Cerebellar nuclear complex (tissue), 1 donor: ENCODE measurements around the gene STK32B.

ENCODE experiments used
- DNase-seq, 2 experiments: peaks; one replicate each; lab custom pipeline; 2025; lab: John Stamatoyannopoulos, UW

STK32B gene

DNA sequence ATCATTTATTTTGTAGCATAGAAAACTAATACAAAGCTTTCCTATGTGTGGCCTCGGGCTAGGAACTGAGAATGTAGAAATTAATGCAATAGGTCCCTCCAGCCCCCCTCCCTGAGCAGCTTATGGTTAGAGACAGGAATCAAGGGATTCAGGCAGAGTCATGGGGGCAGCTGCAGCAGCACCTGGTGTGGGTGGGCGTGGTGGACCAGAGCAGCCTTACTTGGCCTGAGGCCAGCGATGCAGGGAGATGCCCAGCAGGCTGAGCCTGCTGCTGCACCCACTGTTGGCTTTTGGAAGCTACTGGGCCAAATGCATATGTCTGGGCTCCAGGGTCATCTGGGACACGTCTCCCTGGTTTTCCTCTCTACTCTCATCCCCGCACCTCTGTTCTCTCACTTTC lies 74.0 kb downstream of the STK32B start:
- no peak for DNase-seq

DNA sequence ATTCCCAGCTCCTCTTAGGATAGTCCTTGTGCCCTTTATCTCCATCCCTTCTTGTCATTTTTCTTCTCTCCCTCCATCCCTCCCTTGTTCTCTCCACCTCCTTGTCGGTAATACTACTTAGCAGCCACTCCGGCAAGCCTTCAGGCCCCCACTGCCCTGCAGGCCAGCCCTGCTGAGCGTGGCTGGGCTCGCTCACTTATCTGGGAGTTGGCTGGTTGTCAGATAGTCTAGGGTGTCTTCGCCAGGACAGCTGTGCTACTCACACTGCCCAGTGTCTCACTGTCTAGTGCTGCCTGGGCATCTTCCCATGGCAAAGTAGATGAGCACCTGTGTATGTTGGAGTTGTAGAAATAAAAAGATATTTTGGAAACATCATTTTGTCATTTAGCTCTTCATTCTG lies 75.0 kb downstream of the STK32B start:
- no peak for DNase-seq

DNA sequence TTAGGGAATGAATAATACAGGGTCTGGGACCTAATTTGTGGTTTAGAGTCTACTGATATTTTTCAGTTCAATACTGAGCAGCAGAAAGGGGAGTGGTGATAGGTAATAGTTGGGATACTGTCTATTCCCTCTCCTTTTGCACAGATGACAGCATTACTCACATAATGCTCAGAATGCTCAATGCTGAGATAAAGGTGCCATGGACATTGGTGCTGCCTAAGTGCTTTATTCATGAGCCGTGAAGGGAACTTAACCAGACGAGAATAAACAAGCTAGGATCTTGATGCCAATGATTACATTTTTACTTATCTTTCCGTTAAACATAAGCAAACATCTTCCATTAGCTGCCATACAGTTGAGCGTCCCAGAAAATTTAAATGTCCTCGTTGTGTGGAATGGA lies 75.6 kb downstream of the STK32B start:
- no peak for DNase-seq

DNA sequence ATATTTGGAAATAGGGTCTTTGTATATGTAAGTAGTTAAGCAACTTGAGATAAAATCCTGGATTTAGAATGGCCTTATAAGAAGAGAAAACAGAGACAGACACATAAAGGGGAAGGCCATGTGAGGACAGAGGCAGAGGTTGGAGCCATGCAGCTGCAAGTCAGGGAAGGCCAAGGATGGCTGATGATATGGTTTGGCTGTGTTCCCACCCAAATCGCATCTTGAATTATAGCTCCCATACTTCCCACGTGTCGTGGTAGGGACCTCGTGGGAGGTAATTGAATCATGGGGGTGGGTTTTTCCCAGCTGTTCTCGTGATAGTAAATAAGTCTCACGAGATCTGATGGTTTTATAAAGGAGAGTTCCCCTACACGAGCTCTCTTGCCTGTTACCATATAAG lies 76.3 kb downstream of the STK32B start:
- no peak for DNase-seq

DNA sequence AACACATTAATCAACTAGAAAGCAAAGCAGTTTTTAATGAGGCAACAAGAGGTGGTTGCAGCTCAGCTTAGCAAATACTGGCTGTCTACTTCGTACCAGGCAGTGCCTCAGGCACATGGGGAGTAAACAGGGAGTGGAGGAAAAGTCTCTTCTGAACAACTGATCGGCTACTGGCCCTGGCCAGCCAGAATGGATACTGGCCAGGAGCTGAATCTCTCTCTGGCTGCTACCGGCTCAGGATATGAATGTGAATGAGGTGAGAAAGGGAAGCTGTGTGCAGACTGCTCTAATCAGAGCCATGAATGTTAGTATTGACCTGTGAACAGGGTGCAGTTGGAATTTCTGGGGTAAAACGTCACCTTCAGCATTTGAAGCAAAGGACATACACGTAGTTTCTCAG lies 77.3 kb downstream of the STK32B start:
- DNase-seq: no peak

DNA sequence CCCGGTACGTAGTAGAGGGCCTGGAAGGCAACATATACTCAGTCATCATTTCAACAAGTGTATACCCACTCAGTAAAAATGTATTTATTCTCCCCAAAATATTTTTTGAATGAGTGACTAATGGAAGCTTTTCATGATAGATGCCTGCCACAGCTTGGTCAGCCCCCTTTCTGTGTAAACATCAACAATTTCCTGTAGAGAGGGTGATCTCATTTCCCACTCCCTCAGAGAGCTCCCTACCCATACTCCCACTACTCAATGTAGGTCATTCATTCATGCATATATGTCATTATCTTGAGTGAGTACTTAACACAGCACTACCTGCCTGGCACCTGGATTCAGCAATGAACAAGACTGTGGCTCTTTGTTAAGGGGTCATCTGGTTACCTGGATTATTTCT lies 81.9 kb downstream of the STK32B start:
- DNase-seq: no peak

DNA sequence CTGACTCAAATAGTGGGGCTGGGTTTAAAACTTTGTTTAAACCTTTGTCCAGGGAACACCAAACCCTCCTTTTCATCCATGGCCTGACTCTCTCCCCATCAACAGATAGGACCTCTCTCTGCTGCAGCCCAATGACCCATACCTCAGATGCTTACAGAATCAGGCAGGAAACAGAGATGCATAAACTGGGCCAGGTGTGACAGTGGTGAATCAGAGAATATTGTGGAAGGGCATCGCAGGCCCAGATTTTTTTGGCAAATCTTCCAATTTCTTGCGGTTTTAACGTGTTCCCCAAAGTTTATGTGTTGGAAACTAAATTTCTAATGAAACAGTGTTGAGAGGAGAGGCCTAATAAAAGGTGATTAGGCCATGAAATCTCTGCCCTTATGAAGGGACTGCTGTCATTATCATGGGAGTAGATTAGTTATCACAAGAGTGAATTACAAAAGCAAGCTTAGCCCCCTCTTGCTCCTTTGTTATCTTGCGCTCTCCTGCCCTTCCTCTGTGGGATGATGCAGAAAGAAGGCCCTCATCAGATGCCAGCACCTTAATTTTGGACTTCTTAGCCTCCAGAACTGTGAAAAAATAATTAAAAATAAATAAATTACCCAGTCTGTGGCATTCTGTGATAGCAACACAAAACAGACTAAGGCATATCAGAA lies 82.8 kb downstream of the STK32B start:
- DNase-seq: no peak

DNA sequence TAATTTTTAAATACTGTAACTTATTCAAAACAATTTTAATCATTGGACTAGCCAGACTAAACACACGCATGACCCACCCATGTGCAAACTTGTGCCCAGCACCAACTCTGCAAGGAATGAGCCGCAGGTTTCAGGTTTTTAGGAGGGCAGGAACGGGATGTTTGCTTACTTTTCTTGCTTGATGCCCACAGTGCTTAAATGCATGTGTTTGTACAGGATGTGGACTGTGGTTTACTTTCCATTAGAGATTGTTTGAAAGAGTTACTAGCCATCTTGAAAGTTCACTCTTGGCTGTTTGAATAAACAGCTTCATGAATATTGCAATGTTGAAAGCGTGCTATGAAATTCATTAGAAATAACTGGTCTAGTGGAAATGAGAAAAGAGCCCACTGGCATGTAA lies 83.3 kb downstream of the STK32B start:
- no peak for DNase-seq

DNA sequence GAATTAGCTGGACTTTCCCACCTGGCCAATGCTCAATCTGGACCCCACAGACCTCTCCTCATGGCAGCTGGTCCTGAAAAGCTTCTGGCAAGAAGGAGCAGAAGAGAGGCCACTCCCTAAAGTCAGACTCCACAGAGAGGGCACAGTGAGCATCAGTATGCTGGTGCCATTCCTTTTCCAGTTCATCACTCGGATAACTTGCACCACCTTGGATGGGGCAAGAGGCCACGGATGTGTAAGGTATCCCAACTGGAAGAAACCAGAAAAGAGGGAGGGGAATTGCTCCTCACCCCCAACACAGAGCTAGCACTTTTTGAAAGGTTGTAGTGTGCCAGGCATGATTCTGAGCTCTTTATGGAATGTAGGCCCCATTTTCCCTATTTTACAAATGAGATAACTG lies 85.9 kb downstream of the STK32B start:
- no peak for DNase-seq

DNA sequence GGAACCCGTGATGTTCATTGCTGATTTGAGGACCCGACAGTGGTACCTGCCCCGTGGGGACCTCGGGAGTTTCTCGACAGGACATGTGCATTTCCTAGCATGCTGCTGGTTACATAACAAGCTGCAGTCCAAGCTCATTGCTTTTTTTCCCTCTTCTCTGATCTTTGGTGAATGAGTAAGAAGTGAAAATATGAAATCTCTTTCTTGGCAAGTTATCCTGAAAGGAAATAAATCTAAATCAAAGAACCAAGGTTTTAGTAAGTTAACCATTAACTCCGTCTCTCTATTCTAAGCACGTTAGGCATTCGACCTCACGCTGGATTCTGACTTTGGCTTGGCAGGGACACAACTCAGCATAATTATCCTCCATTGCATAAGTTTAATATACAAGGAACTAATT lies 86.6 kb downstream of the STK32B start:
- no peak for DNase-seq

DNA sequence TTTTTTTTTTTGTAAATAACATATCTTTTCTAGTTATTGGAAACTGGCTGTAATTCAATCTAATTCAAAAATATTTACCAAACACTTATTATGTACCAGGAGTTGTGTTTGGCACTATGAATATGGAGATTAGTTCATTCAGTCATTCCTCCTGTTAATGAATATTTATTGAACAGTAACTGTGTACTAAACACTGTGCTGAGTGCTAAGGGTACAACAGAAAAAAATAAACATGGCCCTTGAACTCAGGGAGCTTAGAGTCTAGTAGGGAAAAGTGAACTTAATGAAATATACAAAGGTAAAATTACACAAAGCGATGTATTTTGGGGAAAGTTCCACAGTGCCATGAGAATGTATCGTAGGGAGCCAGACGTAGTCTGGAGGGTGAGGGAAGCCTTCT lies 87.1 kb downstream of the STK32B start:
- DNase-seq: no peak

DNA sequence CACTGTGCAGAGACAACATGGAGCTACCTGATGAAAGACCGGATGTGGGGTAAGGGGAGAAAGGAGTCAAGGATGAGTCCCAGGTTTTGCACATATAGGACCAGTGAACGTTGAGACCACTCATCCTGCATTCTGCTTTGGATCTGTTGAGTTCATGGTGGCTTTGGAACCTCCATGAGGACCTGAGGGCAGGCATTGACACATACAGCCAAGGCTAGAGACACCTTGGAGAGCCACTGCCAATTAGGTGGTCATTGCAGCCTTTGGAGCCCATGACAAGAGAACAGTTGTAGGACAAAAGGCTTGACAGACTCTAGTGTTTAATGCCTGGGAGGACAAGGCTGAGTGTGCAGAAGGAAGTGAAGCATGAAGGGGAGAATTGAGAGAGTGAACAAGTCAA lies 87.9 kb downstream of the STK32B start:
- DNase-seq: no peak

DNA sequence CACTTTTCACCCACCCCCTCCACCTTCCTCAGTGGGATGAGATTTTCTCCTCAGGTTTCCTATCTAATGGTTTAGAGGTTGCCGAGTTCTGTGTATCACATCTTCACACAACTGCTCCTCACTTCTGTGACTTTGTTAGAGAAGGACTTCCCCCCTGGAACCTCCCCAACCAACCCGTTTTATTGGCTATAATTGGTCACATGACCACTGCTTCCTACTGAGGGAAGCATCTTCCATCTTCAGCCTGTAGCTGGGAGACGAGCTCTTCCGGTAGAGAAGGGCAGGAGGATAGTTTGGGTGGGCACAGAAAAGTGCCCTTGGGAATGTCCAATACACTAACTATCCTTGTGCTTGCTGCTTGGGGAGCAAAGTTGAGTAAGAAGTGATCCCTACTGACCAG lies 90.5 kb downstream of the STK32B start:
- no peak for DNase-seq

DNA sequence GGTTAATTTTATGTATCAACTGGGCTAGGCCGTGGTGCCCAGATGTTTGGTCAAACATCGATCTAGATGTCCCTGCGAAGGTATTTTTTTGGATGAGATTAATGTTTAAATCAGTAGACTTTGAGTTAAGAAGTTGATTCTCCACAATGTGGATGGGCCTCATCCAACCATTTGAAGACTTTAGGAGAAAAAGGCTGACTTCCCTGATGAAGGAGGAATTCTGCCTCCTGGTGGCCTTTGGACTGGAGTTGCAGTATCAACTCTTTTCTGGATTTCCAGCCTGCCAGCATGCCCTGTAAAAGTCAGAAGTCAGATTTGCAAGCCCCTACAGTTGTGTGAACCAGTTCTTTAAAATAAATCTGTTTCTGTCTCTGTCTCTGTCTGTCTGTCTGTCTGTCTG lies 91.4 kb downstream of the STK32B start:
- DNase-seq: no peak

DNA sequence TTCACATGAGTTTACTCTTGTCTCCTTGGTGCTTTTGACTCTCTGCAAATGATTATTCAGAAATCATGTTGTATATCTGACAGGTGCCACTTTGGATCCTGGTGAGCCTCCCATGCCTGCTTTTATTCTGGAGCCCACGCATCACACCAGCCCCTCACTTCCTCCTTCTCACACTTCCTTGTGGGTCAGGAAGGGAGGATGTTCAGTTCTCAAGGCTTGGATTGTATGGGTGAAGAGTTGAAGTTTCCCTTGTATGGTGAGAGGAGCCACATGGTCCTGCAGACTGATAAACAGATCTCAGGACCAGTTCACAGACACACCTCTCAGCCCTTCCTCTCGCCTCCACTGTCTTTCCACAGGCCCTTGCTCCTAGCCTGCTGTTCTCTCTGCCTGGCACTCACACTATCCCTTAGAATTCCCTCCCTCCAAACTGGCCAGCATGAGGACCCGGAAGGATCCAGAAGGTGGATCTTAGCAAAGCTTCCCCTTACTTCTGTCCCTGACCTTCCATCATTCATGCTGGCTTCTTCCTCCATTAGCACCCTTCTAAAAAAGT lies 92.1 kb downstream of the STK32B start:
- DNase-seq: no peak

DNA sequence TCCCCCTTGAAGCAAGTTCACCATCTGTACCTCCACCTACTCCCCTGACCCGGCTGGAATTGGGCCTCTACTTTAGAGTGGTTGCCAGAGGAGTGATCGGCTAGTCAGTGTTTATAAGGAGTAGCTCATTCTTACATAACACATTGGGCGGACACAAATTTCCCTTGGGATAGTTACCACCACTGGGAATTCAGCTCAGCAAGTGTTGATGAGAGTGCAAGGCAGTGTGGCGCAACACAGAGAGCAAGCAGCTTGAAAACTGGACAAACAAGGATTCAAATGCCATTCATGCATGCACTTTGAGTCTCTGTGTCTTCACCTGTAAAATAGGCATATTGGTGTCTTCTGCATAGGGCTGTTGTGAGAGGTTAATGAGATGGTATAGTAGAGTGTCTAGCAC lies 92.7 kb downstream of the STK32B start:
- no peak for DNase-seq

DNA sequence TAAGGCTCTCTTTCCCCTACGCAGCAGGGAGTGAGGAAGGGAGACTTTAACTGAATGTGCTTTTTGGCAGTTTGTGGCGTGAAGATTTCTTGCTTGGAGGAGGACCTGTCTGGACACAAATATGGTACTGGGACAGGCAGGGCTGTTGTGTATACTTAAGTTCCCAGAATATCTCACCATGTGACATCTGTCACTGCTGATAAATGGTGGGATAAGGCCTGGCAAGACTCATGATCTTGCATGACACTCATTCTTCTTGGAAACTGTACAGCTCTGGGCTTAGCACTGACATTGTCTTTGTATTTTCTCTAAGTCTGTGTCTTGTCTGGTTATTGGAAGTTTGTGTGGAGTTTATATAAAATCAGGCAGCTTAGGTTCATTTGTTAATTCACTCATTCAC lies 93.1 kb downstream of the STK32B start:
- no peak for DNase-seq

DNA sequence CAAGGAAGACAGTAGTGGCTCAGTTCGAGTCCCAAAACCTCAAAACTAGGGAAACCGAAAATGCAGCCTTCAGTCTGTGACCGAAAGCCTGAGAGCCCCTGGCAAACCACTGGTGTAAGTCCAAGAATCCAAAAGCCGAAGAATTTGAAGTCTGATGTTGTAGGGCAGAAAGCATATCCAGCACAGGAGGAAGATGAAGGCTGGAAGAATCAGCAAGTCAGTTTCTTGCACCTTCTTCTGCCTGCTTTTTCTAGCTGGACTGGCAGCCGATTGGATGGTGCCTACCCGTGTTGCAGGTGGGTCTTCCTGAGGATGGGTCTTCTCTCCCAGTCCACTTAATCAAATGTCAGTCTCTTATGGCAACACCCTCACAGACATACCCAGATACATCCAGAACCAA lies 95.0 kb downstream of the STK32B start:
- no peak for DNase-seq

DNA sequence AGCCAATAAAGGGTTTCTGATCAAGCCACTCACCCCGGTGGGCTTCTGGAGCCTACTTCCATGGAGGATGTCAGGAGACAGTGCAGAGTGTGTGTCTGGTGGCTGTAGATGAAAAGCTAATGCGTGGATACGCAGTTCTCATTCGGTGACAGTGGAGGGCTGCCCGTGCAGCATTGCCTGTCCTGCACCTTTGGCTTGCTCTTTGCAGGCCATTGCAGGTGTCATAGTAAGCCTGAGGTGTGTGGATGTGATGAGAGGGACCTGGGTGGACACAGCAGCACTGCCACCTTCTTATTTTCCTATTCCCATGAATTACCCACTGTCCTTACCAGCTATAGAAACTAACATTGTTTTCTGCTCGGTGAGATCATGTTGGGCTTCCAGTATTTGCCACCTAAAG lies 101.2 kb downstream of the STK32B start:
- DNase-seq: no peak

DNA sequence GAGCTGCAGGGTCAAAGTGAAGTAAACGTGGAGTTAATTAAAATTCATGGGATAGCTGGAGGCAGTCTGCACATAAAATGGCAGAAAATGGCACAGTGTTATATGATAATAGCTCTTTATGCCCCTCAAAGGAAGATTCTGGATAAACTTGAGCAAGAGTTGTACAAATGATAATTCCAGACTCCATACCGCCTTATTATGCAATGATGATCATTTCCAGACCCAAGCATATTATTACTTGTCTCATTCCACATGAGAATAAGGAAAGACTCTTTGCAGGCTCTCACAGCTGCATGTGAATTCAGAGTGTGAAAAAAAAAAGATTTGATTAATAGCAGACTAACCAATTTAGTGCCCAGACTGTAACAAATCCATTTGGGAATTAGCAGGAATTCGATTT lies 105.4 kb downstream of the STK32B start:
- no peak for DNase-seq

DNA sequence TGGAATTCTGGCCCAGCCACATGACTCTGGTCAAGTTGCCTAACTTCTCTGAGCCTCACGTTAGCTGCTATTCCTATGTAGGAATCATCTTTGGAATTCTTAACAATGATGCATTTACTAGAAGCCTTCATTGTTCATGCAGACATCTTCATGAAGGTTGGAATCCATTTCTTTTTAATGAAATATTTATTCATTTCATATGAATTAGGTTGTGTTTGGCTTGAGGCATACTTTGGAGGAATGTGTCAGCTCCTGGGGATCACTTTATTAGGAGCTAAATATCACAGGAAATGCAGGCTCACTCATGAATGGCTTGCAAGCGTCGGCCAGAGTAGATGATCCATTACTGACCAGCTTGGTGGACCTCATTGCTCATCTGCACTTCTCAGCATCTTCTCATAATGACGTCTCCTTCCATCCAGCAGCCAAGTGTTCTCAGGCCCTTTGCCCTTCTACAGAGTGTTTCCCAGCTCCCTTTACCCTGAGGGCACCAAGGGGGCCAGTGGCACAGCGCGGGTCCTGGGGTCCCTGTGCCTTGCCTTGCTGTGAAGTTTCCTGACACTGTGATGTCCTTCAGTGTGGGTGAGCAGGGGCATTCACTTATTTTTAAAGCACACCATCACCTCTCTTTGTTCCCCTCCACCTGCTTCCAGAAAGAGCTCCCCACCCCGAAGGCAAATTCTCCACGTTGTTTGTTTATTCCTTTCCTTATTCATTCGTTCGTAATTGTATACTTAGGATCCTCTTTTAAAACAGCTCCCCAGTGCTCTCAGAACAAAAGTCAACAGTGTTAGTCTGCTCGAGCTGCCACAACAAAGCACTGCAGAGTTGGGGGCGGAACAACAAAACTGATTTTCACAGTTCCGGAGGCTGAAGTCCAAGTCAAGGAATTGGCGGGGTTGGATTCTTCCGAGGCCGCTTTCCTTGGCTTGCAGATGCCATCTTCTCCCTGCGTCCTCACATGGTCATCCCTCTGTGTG lies 106.8 kb downstream of the STK32B start:
- DNase-seq: no peak

DNA sequence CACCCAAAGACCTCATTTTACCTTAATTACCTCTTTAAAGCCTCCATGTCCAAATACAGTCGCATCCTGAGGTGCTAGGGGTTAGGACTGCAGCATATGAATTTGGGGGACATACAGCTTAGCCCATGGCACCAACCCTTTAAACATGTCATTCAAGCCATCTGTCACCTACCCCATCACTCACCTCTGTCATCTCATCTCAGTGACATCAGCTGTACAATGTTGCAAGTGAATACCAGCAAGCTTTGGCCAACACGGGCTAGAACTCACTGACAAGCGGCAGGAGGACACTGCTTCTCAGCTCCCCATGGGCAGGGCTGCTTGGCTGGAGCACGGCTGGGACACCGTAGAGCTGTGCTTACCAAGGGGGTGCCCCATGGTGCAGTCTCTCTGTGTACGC lies 107.5 kb downstream of the STK32B start:
- no peak for DNase-seq

DNA sequence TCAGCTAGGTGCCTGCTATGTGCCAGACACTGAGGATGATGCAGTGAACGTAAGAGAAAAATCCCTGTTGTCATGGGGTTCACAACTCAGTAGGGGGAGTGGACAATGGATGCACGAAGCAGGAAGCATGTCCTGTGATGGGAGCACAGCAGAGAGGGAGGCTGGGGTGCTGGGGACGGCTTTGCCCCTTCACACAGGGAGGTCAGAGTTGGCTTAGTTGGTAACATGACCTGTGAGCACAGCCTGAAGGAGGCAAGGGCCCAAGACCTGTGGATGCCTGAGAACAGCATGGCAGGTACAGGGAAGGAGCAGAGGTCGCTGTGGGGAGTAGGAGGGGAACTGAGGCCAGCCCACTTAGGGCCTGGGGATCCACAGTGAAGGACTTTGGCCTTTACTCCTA lies 109.4 kb downstream of the STK32B start:
- no peak for DNase-seq
